GM18499 (cell line): ENCODE data around the gene PPFIA3.
"Not testable (repeated sequence)": the region's sequence is repeated elsewhere in the genome, so short reads cannot be mapped to it uniquely, and the experiment has no call there.

Source experiments
- ATAC-seq: cut with Tn5 transposase; IDR thresholded peaks from one replicate; pipeline ENCODE4 v1.9.1; 2021; ENCODE audit warnings: moderate number of reproducible peaks; ENCODE audit not compliant: insufficient read depth, unreplicated experiment

PPFIA3 gene

GRCh38 chr19:49119411-49120324 lies at the start of gene PPFIA3:
Gene PPFIA3, plus strand, starts transcription at chr19:49119544. Its CDS starts 8,330 bp downstream, at chr19:49127874.
- no peak for ATAC-seq

DNA sequence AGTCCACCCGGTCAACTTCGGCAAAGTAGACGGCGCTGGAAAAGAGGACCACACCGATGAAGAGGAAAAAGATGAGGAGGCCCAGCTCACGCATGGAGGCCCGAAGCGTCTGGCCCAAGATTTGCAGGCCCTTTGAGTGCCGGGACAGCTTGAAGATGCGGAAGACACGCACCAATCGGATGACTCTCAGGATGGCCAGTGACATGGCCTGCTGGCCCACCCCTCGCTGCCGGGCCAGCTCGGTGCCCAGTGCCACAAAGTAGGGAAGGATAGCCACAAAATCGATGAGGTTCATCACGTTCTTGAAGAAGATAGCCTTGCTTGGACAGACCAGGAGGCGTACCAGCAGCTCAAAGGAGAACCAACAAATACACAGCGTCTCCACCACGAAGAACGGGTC lies 48.9 kb upstream of the PPFIA3 start:
- no peak for ATAC-seq

- no peak for ATAC-seq
These were observed 47.3 kb upstream of the PPFIA3 start for GRCh38 chr19:49071860-49072547.

DNA sequence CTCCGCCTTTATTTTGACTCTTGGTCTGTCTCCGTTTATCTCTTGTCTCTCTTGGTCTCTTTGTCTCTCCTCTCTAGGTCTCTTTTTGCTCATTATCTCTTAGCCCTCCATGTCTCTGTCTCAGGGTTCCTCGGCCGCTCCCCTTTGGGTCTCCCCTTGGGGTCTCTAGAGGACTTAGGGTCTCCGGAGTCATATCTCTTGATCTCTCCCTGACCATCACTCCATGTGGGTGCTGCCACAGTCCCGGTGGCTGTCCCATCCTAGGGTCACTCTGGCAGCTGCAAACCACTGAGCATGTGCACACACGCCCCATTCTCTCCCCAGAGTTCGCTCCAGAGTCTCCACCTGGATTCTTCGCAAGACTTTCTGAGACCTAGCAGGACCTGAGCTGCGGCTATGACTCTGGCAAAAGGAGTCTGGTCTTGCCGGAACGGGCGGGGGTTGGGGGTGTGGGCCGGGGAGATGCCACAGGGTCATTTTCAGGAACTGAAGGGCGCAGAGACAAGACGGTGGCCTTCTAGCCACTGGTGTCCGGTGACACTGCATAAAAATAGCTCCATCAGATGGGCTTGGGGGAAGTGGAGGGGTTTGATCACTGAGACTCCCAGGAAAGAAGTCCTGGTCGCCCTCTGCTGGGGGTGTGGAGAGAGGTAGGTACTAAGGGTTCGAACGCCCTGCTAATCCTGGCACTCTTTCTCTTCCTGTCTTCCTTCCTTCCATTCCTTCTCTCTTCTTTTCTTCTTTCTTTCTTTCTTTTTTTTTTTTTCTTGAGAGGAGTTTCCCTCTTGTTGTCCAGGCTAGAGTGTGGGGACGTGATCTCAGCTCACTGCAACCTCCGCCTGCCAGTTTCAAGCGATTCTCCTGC lies 45.6 kb upstream of the PPFIA3 start:
- no peak for ATAC-seq

DNA sequence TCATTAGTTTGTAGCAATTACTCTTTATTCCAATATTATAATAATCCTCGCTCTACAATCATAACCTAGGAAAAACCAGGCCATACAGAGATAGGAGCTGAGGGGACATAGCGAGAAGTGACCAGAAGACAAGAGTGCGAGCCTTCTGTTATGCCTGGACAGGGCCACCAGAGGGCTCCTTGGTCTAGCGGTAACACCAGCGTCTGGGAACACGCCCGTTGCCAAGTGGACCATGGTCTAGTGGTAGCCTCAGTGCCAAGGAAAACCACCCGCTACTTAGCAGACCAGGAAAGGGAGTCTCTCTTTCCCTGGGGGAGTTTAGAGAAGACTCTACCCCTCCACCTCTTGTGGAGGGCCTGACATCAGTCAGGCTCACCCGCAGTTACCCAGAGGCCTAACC lies 44.5 kb upstream of the PPFIA3 start:
- ATAC-seq = not testable (repeated sequence)

GRCh38 chr19:49080392-49080791 lies 39.0 kb upstream of the PPFIA3 start:
- ATAC-seq = no peak

GRCh38 chr19:49081273-49081672 lies 38.1 kb upstream of the PPFIA3 start:
- ATAC-seq = no peak

- ATAC-seq = no peak
These were observed 34.9 kb upstream of the PPFIA3 start for GRCh38 chr19:49084206-49085019.

DNA sequence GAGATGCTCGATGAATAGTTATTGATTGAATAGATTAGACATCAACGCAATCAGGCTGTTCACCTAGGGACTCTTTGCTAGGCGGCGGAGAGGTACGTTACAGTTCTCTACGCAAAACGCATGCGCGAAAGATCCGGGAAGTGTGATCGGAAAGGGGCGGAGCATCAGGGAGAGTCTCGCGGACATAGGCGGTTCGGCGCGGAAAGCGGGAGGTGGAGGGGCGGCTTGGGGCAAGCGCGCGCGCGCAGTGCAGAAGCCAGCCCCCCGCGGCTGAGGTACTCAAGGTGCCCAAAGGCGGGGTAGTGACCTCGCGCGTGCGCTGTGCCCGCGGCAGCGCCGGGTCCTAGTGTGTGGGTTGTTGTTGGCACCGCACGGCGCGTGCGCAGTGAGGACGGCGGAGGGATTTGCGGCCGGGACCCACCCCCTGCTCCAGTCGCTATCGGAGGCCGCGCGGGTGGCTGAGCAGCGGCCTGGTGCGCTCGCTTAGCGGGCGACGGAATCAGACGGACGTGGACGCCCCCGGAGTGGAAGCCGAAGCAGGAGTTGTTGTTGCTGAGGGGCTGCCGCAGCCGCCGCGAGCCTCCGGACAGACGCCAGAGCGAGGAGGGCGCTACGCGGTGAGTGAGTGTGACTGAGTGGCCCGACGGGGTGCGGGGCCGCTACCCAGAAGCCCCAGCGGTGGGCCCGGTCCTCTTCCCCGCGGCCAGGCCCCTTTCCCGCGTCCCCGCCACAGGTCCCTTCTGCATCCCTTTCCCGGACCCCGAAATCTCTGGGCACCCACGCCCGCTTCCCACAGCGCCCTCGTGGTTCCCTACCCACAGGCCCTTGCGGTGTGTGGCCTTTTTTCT lies 34.1 kb upstream of the PPFIA3 start, which contains the start of gene SNRNP70:
TSS of gene SNRNP70 (plus strand) at position 432 of the 848 bp plus-strand sequence. CDS start 964 bp downstream, outside the sequence.
- ATAC-seq = peak; percentile 75

- ATAC-seq = no peak
These were observed 33.5 kb upstream of the PPFIA3 start for GRCh38 chr19:49085868-49086232.

GRCh38 chr19:49086296-49086695 lies 33.0 kb upstream of the PPFIA3 start:
- no peak for ATAC-seq

GRCh38 chr19:49091391-49092038 lies 27.8 kb upstream of the PPFIA3 start:
- no peak for ATAC-seq

GRCh38 chr19:49092686-49093085 lies 26.7 kb upstream of the PPFIA3 start:
- ATAC-seq = no peak

DNA sequence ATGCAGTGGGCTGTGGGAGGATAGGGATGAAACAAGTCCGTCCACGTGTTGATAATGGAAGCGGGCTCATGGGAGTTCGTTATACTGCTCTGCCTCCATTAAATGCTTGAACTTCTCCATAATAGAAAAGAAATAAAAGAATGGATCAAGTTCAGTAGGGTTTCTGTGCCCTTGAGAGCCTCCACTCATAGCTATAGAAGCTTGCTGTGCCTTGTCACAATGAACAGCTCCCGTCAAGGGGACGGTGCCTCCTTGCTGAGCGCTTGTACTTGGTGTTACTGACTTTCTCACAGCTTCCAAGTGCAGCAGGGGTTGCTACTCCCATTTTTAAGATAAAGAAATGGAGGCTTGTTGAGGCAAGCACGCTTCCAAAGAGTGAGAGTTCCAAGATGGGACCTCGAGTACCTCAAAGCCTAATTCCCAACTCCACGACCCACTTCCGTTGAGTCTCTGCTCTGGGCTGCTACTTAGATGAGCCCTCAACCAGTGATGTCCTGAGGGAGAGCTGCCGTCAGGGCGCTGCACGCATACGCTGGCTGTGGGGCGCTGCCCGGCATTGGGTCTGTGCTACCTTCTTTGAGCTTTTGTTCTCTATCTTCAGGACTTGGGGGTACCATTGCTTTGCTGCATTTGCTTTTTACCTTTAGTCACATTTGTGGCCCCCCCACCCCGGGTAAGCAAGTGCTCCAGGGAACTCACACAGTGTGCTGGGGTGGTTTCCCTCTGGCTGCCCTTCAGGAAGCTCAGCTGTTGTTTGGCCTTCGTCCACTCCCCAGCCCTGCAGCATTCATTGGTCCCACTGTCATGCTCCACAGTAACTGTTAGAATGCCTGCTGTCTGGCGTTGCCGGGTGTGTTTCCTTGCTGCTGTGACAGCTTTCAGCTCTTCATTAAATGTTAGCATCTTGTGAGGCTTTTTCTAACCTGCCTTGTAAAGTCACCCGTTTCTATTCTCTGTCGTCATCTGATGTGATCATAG lies 24.6 kb upstream of the PPFIA3 start:
- no peak for ATAC-seq

DNA sequence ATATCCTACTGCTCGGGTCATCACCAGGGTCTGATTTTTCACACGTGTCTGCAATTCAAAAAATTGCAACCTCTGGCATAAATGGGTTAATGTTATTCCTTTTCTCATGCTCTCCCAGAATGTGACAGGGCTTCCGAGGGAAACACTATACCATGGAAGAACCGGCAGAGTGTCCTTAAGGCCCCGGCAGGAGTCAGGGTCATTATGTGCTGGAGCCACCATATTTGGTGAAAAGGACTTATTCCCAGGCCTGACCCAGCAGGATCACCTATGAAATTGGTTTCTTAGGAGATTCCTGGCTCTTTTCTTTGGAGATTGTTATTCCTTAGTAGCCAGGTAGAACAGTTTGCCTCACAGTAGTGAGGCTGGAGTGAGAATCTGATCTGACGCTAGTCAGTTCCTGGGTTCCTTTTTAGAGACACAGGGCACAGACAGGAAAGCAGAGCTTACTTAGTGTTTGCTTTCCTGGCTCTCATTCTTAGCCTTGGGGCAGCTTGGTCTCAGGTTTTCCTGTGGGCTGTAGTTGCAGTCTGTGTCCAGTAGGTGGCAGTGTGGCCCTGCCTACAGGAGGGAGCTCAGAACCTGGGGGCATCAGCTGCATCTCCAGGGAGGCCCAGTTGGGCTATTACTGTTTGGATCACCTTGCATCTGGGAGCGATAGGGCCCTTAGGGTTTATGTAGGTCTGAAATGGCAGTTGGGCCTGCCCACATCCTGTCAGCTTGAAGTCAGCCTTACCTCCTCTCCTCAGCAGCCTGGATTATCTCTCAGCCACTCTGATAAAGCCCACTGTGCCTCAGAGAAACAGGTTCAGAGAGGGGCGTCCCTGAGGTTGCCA lies 21.7 kb upstream of the PPFIA3 start:
- no peak for ATAC-seq

GRCh38 chr19:49098795-49099194 lies 20.5 kb upstream of the PPFIA3 start:
- no peak for ATAC-seq
